CD14-positive monocyte (primary cell): Measurements from ENCODE around the gene FXYD1. TPM values are rescaled to one million over a fixed set of nuclear protein-coding genes. Genes with fewer than 3 reads are reported as not detected.

ENCODE experiments used
- DNase-seq, 3 donors: peaks; one replicate each; pipeline ENCODE4 v3.0.0-alpha.2; 2011 to 2022
- H2AFZ ChIP-seq: 2 replicates; pipeline ENCODE4 v1.6.0; 2012; ENCODE audit warnings: mild to moderate bottlenecking, low read depth, low read length, inconsistent platforms; ENCODE audit not compliant: insufficient read depth, poor library complexity, severe bottlenecking
- H3K27ac ChIP-seq, 2 donors: 1 replicate in 1 of 2; 2 replicates in 1 of 2; pipeline ENCODE4 v1.5.1; 2012 to 2013; ENCODE audit warnings: low read length in 2 of 2, control low read depth in 1 of 2, inconsistent platforms in 1 of 2, low read depth in 1 of 2, mild to moderate bottlenecking in 1 of 2
- H3K27me3 ChIP-seq, 2 donors: one replicate each; pipeline versions ENCODE4 v1.6.0 to v1.6.1; 2011 to 2013; ENCODE audit warnings: low read length in 2 of 2; ENCODE audit not compliant: control insufficient read depth in 2 of 2, insufficient read depth in 2 of 2
- H3K36me3 ChIP-seq, 2 donors: replicated peaks in 1 of 2; 1 replicate in 1 of 2; 2 replicates in 1 of 2; pipeline versions ENCODE4 v1.5.1 to v1.6.1; 2012 to 2013; ENCODE audit warnings: low read length in 2 of 2, control low read depth in 1 of 2, inconsistent platforms in 1 of 2, mild to moderate bottlenecking in 1 of 2; ENCODE audit not compliant: insufficient read depth in 2 of 2, control insufficient read depth in 1 of 2
- H3K4me1 ChIP-seq, 2 donors: 1 replicate in 1 of 2; 2 replicates in 1 of 2; pipeline versions ENCODE4 v1.5.1 to v1.6.1; 2012 to 2013; ENCODE audit warnings: low read length in 2 of 2, control low read depth in 1 of 2, inconsistent platforms in 1 of 2, mild to moderate bottlenecking in 1 of 2, moderate library complexity in 1 of 2; ENCODE audit not compliant: insufficient read depth in 2 of 2, control insufficient read depth in 1 of 2
- H3K4me2 ChIP-seq: replicated peaks from 2 replicates; pipeline ENCODE3; 2012; ENCODE audit warnings: low read length, moderate library complexity, mild to moderate bottlenecking; ENCODE audit not compliant: poor library complexity, severe bottlenecking; ENCODE audit errors: extremely low read depth
- H3K4me3 ChIP-seq, 3 experiments: fragments of 200-600 bp in 1 of 3; sonication (generic) in 1 of 3; replicated peaks in 1 of 3; 1 replicate in 2 of 3; 2 replicates in 1 of 3; pipeline ENCODE4 v1.5.1; 2011 to 2013; ENCODE audit warnings: low read length in 3 of 3, mild to moderate bottlenecking in 3 of 3, control low read depth in 2 of 3, low read depth in 2 of 3, inconsistent platforms in 1 of 3, moderate library complexity in 1 of 3
- H3K79me2 ChIP-seq: 2 replicates; pipeline ENCODE4 v1.6.0; 2012; ENCODE audit warnings: mild to moderate bottlenecking, control low read depth, inconsistent platforms, low read length, moderate library complexity; ENCODE audit not compliant: insufficient read depth
- H3K9ac ChIP-seq: 2 replicates; pipeline ENCODE4 v1.6.0; 2017; ENCODE audit warnings: low read length, mild to moderate bottlenecking; ENCODE audit not compliant: insufficient read depth, poor library complexity, severe bottlenecking
- H3K9me3 ChIP-seq, 2 donors: replicated peaks in 1 of 2; 1 replicate in 1 of 2; 2 replicates in 1 of 2; pipeline versions ENCODE4 v1.5.1 to v1.6.1; 2012 to 2013; ENCODE audit warnings: low read length in 2 of 2, control low read depth in 1 of 2; ENCODE audit not compliant: control insufficient read depth in 1 of 2, insufficient read depth in 1 of 2
- H4K20me1 ChIP-seq: 2 replicates; pipeline ENCODE4 v1.6.0; 2012; ENCODE audit warnings: mild to moderate bottlenecking, low read length, control low read depth, moderate library complexity; ENCODE audit not compliant: insufficient read depth
- H3K27ac Mint-ChIP-seq, 7 donors: one replicate each; pipeline ENCODE4 v1.8.0; 2020; ENCODE audit warnings: mild to moderate bottlenecking in 7 of 7, mixed read lengths in 7 of 7, moderate library complexity in 6 of 7, inconsistent platforms in 2 of 7
- H3K27me3 Mint-ChIP-seq, 3 donors: one replicate each; pipeline ENCODE4 v1.8.0; 2021 to 2022; ENCODE audit warnings: low read depth in 3 of 3, mild to moderate bottlenecking in 3 of 3, mixed read lengths in 3 of 3, moderate library complexity in 3 of 3, inconsistent platforms in 1 of 3
- H3K36me3 Mint-ChIP-seq, 2 donors: one replicate each; pipeline ENCODE4 v1.8.0; 2020; ENCODE audit warnings: mixed read lengths in 2 of 2, inconsistent platforms in 1 of 2, mild to moderate bottlenecking in 1 of 2
- H3K4me1 Mint-ChIP-seq: one replicate; pipeline ENCODE4 v1.8.0; 2020; ENCODE audit warnings: mild to moderate bottlenecking, mixed read lengths
- H3K4me3 Mint-ChIP-seq, 2 donors: one replicate each; pipeline ENCODE4 v1.8.0; 2020; ENCODE audit warnings: mild to moderate bottlenecking in 2 of 2, mixed read lengths in 2 of 2, moderate library complexity in 1 of 2
- H3K9me3 Mint-ChIP-seq, 7 donors: one replicate each; pipeline ENCODE4 v1.8.0; 2020 to 2022; ENCODE audit warnings: mixed read lengths in 7 of 7, mild to moderate bottlenecking in 6 of 7, moderate library complexity in 6 of 7, inconsistent platforms in 2 of 7
- whole genome bisulfite sequencing: methylation state at CpG from one replicate; pipeline ENCODE4 v1.1.5; 2013; ENCODE audit warnings: missing lambda C conversion rate; ENCODE audit not compliant: insufficient coverage; 5-methylcytosine and 5-hydroxymethylcytosine counted together
- intact Hi-C, 2 donors: fragments of 100-400 bp; cut with micrococcal nuclease; formaldehyde crosslinking; loops; one replicate each; pipeline versions ENCODE4 v1.15.0 to v1.15.1; 2023
- polyA plus RNA-seq, 3 donors: library from polyadenylated mRNA; depleted of rRNA in 1 of 3; unstranded in 2 of 3; stranded (reverse) in 1 of 3; fragments of 300-500 nt in 2 of 3; fragments of >200 nt in 1 of 3; fragmentation: Illumina TruSeq in 2 of 3; gene quantifications; 1 replicate in 2 of 3; 2 replicates in 1 of 3; pipeline ENCODE4 v1.2.3, GENCODE V29; 2012 to 2021
- TF ChIP-seq, protein P1 (sequence below): fragments of 200-600 bp; IDR thresholded peaks from one replicate; pipeline ENCODE4 v1.8.0; 2022; ENCODE audit warnings: antibody characterized with exemption, mild to moderate bottlenecking

FXYD1 gene
- polyA plus RNA-seq, 3 donors, result 0.25 to 0.74 TPM; not detected in 1

DNA sequence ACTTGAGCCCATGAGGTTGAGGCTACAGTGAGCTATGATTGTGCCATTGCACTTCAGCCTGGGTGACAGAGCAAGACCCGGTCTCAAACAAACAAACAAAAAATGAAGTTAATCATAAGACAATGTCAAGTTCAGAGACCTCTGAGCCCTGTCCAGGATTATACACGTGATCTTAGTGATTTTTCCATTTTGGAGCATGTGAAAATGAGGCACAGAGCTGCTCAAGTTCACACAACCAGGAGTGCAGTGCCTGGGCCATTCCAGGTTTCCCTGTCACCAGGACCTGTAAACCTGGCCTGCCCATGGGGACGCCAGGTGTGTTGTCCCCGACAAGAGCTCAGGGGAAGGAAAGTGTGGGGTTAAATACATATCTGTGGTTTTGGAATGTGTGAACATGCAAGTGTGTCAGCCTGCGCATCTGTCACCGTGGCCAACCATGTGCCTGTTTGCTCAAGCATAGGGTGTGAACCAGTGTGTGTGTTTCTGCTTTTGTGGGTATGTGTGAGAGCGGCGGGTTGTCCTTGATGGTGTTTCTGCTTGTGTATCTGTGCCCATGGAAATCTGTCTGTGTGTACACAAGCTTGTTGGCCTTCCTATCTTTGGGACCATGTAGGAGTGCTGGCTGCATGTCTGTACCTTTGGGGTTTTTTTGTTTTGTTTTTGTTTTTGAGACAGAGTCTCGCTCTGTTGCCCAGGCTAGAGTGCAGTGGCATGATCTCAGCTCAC, 1.5 kb upstream of the FXYD1 start:
- Histone ChIP-seq H4K20me1 (no peaks in the 10 kb centered on the region), H3K36me3 (no peaks in the 10 kb centered on the region), H3K27ac (no peak overlapping the region), H3K4me1 (peaks cover 40 to 41% of the 10 kb centered on the region in 2 donors), H3K79me2 (no peaks in the 10 kb centered on the region), H3K4me3 (no peak overlapping the region), H3K9ac (no peak overlapping the region), H3K27me3 (peaks cover under 1 to 6% of the 10 kb centered on the region in 2 donors), H3K4me2 (no peak overlapping the region), H3K9me3 (no peaks in the 10 kb centered on the region), H2AFZ (no peak overlapping the region)
- H3K27me3 Mint-ChIP-seq, result peaks cover 6 to 16% (median 7%) of the 10 kb centered on the region in 3 donors
- intact Hi-C loops, result loop anchor here (5.0 to 10.0 kb wide), 2 partner anchors 70 to 162 kb away; no protein-coding TSS in a partner anchor
- TF ChIP-seq, protein P1, sequence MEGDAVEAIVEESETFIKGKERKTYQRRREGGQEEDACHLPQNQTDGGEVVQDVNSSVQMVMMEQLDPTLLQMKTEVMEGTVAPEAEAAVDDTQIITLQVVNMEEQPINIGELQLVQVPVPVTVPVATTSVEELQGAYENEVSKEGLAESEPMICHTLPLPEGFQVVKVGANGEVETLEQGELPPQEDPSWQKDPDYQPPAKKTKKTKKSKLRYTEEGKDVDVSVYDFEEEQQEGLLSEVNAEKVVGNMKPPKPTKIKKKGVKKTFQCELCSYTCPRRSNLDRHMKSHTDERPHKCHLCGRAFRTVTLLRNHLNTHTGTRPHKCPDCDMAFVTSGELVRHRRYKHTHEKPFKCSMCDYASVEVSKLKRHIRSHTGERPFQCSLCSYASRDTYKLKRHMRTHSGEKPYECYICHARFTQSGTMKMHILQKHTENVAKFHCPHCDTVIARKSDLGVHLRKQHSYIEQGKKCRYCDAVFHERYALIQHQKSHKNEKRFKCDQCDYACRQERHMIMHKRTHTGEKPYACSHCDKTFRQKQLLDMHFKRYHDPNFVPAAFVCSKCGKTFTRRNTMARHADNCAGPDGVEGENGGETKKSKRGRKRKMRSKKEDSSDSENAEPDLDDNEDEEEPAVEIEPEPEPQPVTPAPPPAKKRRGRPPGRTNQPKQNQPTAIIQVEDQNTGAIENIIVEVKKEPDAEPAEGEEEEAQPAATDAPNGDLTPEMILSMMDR, result no peak
- no peak for DNase-seq
- peak overlapping the region in 1 of 7 donors; percentile 37 for H3K27ac Mint-ChIP-seq
- H3K4me1 Mint-ChIP-seq, result peaks cover 40% of the 10 kb centered on the region
- peak overlapping the region in 1 of 2 donors; percentile 29 for H3K4me3 Mint-ChIP-seq
- H3K9me3 Mint-ChIP-seq, result peaks cover 0 to 3% (median 0%) of the 10 kb centered on the region in 7 donors
- 72% methylated on average over 8 of the region's 9 CpGs for WGBS
- H3K36me3 Mint-ChIP-seq, result no peaks in the 10 kb centered on the region

DNA sequence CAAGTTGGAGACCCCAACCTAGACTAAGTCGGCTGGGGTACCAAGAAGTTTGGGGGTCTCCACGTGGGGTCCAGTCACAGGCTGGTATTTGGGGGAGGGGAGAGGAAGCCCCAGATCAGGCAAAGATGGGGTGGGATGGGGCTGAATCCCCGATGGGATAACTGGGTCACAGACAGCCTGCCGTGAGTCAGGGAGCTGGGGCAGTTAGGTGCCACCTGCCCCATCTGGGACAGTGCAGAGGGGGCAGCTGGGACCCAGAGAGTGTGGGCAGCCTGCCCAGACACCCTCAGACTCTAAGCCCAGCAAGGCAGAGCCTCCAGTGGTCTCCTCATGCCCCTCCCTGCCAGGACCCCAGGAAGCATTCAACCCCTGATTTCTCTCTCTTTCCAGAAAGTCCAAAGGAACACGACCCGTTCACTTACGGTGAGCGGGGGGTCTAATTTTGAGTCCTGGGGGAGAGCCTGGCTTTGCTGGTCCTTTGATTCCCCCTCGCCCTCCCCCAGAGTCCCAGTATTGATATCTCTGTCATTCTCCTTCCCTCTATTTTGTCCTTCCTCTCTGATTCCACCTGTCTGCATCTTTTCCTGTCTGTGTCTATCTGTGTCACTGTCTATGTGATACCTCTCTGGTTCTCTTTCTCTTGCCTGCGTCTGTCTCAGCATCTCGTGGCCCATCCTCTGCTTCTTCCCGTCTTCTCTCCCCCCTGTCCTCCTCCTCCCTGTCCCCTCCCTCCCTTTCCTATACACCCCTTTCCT, 1.8 kb downstream of the FXYD1 start:
- Histone ChIP-seq H3K4me1 (peaks cover 47 to 49% of the 10 kb centered on the region in 2 donors), H3K79me2 (no peaks in the 10 kb centered on the region), H3K9me3 (peaks cover 0 to 8% of the 10 kb centered on the region in 2 donors), H3K9ac (no peak overlapping the region), H3K36me3 (no peaks in the 10 kb centered on the region), H2AFZ (no peak overlapping the region), H3K27me3 (peaks cover 23 to 36% of the 10 kb centered on the region in 2 donors), H4K20me1 (no peaks in the 10 kb centered on the region), H3K27ac (no peak overlapping the region), H3K4me2 (peak overlapping the region; percentile 36), H3K4me3 (peak overlapping the region in 1 of 3 experiments; percentile 38)
- H3K4me3 Mint-ChIP-seq, result peak overlapping the region in 1 of 2 donors; percentile 32
- TF ChIP-seq, protein P1, result no peak
- 64% methylated on average over 12 of the region's 12 CpGs for WGBS
- DNase-seq, result no peak
- peaks cover 0 to 13% (median 0%) of the 10 kb centered on the region in 7 donors for H3K9me3 Mint-ChIP-seq
- H3K27ac Mint-ChIP-seq, result peak overlapping the region in 4 of 7 donors; percentile 27 to 66 (median 39)
- peaks cover 51% of the 10 kb centered on the region for H3K4me1 Mint-ChIP-seq
- H3K36me3 Mint-ChIP-seq, result no peaks in the 10 kb centered on the region
- intact Hi-C loops, result loop anchor here in 1 of 2 donors (5.0 kb wide), 1 partner anchor 127 kb away; the partner anchor contains the start of gene USF2
- H3K27me3 Mint-ChIP-seq, result peaks cover 29 to 45% (median 31%) of the 10 kb centered on the region in 3 donors
